Rectal smooth muscle tissue (tissue), 1 donor: ENCODE measurements around the gene LILRA2.
"Not testable (repeated sequence)": the region's sequence is repeated elsewhere in the genome, so short reads cannot be mapped to it uniquely, and the experiment has no call there.

ENCODE experiments used
- H3K27ac ChIP-seq: one replicate; pipeline ENCODE4 v1.7.0; 2013; ENCODE audit warnings: low read depth, low read length, inconsistent platforms
- H3K27me3 ChIP-seq: one replicate; pipeline ENCODE4 v1.7.0; 2013; ENCODE audit warnings: low read length; ENCODE audit not compliant: control insufficient read depth, insufficient read depth
- H3K36me3 ChIP-seq: one replicate; pipeline ENCODE4 v1.7.0; 2013; ENCODE audit warnings: low read length; ENCODE audit not compliant: control insufficient read depth, insufficient read depth
- H3K4me1 ChIP-seq: one replicate; pipeline ENCODE4 v1.7.0; 2013; ENCODE audit warnings: low read length; ENCODE audit not compliant: control insufficient read depth, insufficient read depth
- H3K4me3 ChIP-seq: one replicate; pipeline ENCODE4 v1.7.0; 2013; ENCODE audit warnings: low read length
- H3K9ac ChIP-seq: one replicate; pipeline ENCODE4 v1.7.0; 2013; ENCODE audit warnings: low read length

Gene LILRA2

DNA sequence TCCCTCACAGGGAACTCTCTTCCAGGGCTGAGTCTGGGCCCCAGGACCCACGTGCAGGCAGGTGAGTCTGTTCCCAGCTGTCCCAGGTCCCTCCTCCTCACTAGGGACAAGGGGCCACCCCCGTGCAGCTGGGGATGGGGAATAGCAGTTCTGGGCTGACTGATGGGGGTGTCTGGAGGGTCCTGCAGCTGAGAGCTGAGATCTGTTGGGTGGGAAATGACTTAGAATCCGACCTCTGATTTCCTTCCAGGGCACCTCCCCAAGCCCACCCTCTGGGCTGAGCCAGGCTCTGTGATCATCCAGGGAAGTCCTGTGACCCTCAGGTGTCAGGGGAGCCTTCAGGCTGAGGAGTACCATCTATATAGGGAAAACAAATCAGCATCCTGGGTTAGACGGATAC is 461 bp downstream of the LILRA2 start:
- no peaks in the 10 kb centered on the region for H3K4me1 ChIP-seq
- H3K4me3 ChIP-seq: no peak overlapping the region
- no peaks in the 10 kb centered on the region for H3K27me3 ChIP-seq
- no peak overlapping the region for H3K9ac ChIP-seq
- no peaks in the 10 kb centered on the region for H3K36me3 ChIP-seq
- H3K27ac ChIP-seq: no peak overlapping the region

DNA sequence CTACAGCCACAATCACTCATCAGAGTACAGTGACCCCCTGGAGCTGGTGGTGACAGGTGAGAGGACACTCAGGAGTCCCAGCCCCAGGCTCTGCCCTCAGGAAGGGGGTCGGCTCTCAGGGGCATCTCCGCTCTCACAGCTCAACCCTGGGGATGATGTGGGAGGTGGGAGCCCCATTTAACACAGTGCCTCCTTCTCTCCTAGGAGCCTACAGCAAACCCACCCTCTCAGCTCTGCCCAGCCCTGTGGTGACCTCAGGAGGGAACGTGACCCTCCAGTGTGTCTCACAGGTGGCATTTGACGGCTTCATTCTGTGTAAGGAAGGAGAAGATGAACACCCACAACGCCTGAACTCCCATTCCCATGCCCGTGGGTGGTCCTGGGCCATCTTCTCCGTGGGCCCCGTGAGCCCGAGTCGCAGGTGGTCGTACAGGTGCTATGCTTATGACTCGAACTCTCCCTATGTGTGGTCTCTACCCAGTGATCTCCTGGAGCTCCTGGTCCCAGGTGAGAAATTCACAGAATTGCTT is 1.0 kb downstream of the LILRA2 start:
- H3K4me3 ChIP-seq: no peak overlapping the region
- H3K36me3 ChIP-seq: no peaks in the 10 kb centered on the region
- no peaks in the 10 kb centered on the region for H3K27me3 ChIP-seq
- H3K27ac ChIP-seq: no peak overlapping the region
- H3K9ac ChIP-seq: no peak overlapping the region
- no peaks in the 10 kb centered on the region for H3K4me1 ChIP-seq

DNA sequence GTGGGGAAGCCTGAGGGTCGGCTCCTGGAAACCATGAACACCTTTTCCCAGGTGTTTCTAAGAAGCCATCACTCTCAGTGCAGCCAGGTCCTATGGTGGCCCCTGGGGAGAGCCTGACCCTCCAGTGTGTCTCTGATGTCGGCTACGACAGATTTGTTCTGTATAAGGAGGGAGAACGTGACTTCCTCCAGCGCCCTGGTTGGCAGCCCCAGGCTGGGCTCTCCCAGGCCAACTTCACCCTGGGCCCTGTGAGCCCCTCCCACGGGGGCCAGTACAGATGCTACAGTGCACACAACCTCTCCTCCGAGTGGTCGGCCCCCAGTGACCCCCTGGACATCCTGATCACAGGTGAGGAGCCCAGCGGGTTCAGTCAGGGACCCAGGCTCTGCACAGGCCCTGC is 1.6 kb downstream of the LILRA2 start:
- H3K27ac ChIP-seq, H3K4me3 ChIP-seq, H3K4me1 ChIP-seq, H3K36me3 ChIP-seq, H3K27me3 ChIP-seq, H3K9ac ChIP-seq: not testable (repeated sequence)

DNA sequence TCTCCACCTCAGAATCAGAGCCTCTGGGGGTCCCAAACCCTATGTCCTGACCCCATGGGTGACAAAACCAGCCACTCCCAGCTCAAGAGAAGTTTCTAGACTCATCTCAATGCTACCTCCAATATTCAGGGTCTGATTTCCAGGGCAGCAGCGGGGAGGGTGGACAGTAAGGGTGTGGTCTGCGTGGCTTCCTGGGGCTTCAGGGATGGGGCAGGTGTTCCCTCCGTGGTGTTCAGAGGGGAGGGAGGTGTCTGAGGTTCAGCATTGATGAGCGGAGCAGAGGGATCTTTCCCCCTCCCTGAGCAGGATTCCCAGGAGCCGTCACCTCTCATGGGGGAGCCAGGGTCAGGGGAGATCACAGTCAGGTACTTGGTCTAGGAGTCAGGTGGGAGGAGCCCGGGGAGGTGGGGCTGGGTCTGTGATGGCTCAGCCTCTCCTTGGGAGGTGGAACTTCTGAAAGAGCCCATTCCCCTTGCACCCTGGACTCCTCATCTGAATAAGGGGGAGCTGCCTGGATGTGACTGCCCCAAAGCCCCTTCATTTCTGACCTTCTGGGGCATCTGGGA is 2.9 kb downstream of the LILRA2 start:
- Histone ChIP-seq H3K27me3 (no peaks in the 10 kb centered on the region), H3K4me3 (no peak overlapping the region), H3K9ac (no peak overlapping the region), H3K27ac (no peak overlapping the region), H3K4me1 (no peaks in the 10 kb centered on the region), H3K36me3 (no peaks in the 10 kb centered on the region)

DNA sequence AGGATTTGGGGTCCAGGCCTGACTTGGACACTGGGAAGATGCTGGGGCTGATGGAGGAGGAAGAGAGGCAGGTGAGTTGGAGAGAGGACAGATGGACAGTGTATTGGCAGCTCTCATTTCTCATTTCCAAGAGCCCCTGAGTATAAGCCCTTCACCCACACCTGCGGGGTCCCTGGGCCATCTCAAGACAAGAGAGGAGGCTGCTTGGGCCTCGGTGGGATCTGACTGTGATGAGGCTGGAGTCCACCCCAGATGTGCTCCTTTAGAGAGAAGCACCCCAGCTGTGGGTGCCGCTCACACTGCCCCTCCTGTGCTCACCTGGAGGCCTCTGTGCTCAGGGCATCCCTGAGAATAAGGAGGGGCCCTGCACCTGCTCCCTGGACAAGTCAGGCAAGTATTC is 3.7 kb downstream of the LILRA2 start:
- Histone ChIP-seq H3K27me3 (no peaks in the 10 kb centered on the region), H3K9ac (no peak overlapping the region), H3K4me3 (no peak overlapping the region), H3K36me3 (no peaks in the 10 kb centered on the region), H3K4me1 (no peaks in the 10 kb centered on the region), H3K27ac (no peak overlapping the region)

GRCh38 chr19:54578268-54578667 is 4.7 kb downstream of the LILRA2 start:
- H3K4me3 ChIP-seq, H3K27me3 ChIP-seq, H3K36me3 ChIP-seq, H3K4me1 ChIP-seq, H3K27ac ChIP-seq, H3K9ac ChIP-seq: not testable (repeated sequence)

GRCh38 chr19:54586397-54586796 is 12.8 kb downstream of the LILRA2 start:
- Histone ChIP-seq H3K36me3 (no peaks in the 10 kb centered on the region), H3K4me3 (no peak overlapping the region), H3K4me1 (no peaks in the 10 kb centered on the region), H3K9ac (no peak overlapping the region), H3K27ac (no peak overlapping the region), H3K27me3 (no peaks in the 10 kb centered on the region)

- no peaks in the 10 kb centered on the region for H3K27me3 ChIP-seq
- no peak overlapping the region for H3K9ac ChIP-seq
- H3K4me1 ChIP-seq: no peaks in the 10 kb centered on the region
- no peak overlapping the region for H3K4me3 ChIP-seq
- no peaks in the 10 kb centered on the region for H3K36me3 ChIP-seq
- H3K27ac ChIP-seq: no peak overlapping the region
Measured at GRCh38 chr19:54587026-54587425, 13.4 kb downstream of the LILRA2 start.

GRCh38 chr19:54593445-54593844 is 19.9 kb downstream of the LILRA2 start, which contains the start of gene LILRA1:
Gene LILRA1, plus strand, starts transcription at chr19:54593632. Its CDS starts 613 bp downstream, at chr19:54594245.
- not testable (repeated sequence) for H3K4me1 ChIP-seq, H3K4me3 ChIP-seq, H3K27ac ChIP-seq, H3K27me3 ChIP-seq, H3K9ac ChIP-seq, H3K36me3 ChIP-seq

DNA sequence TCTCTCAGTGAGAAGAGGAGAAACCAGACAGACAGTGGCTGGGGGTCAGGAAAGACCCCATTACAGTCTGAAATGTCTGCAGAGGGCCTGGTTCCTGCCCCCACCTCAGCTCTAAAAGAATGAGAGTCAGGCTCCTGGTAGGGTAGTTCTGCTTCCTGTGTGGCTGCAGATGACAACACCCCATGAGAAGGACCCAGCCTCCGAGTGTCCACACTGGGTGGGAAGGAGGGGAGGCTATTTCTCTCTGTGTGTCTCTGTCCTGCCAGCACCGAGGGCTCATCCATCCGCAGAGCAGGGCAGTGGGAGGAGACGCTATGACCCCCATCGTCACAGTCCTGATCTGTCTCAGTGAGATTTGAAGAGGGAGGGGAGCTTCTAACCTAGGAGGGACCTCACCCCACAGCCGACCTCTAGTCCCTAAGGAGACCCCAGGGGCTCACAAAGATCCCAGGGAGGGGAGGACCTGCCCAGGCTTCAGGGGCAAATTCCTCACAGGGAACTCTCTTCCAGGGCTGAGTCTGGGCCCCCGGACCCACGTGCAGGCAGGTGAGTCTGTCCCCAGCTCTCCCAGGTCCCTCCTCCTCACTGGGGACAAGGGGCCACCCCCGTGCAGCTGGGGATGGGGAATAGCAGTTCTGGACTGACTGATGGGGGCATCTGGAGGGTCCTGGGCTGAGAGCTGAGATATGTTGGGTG is 20.5 kb downstream of the LILRA2 start:
- H3K36me3 ChIP-seq, H3K4me3 ChIP-seq, H3K9ac ChIP-seq, H3K27ac ChIP-seq, H3K4me1 ChIP-seq, H3K27me3 ChIP-seq: not testable (repeated sequence)

- no peaks in the 10 kb centered on the region for H3K4me1 ChIP-seq
- no peaks in the 10 kb centered on the region for H3K27me3 ChIP-seq
- H3K27ac ChIP-seq: no peak overlapping the region
Measured at GRCh38 chr19:54594737-54595136, 21.1 kb downstream of the LILRA2 start.

DNA sequence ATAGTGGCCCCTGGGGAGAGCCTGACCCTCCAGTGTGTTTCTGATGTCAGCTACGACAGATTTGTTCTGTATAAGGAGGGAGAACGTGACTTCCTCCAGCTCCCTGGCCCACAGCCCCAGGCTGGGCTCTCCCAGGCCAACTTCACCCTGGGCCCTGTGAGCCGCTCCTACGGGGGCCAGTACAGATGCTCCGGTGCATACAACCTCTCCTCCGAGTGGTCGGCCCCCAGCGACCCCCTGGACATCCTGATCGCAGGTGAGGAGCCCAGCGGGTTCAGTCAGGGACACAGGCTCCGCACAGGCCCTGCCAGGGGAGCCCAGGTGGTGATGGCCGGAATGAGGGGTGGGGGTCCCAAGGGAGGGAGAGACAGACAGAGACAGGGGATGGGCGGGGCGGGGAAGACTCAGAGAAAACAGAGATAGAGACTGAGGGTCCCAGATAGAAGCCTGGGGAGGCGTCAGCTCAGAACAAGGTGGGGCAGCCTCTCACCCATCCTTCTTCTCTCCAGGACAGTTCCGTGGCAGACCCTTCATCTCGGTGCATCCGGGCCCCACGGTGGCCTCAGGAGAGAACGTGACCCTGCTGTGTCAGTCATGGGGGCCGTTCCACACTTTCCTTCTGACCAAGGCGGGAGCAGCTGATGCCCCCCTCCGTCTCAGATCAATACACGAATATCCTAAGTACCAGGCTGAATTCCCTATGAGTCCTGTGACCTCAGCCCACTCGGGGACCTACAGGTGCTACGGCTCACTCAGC is 22.3 kb downstream of the LILRA2 start:
- H3K4me3 ChIP-seq, H3K9ac ChIP-seq, H3K27ac ChIP-seq, H3K4me1 ChIP-seq, H3K36me3 ChIP-seq, H3K27me3 ChIP-seq: not testable (repeated sequence)

More at GRCh38 chr19:54594737-54595136, 21.1 kb downstream of the LILRA2 start:
- Histone ChIP-seq H3K4me3 (no peak overlapping the region), H3K36me3 (no peaks in the 10 kb centered on the region), H3K9ac (no peak overlapping the region)
